Common myeloid progenitor, CD34-positive (primary cell): ENCODE data around the gene FOXO1.
A peak's percentile ranks its signal among the peaks of the same experiment; 100 is the strongest.

Experiments used
- CTCF ChIA-PET: fragments of 350-600 bp; sonication (Branson Sonifier 250); formaldehyde crosslinking; loops from one replicate; lab custom pipeline; 2021; ENCODE audit warnings: antibody characterized with exemption; lab: Charles Lee
- POLR2A ChIA-PET: fragments of 350-600 bp; sonication (Branson Sonifier 250); formaldehyde crosslinking; loops from one replicate; lab custom pipeline; 2021; ENCODE audit warnings: antibody characterized with exemption; lab: Charles Lee
- DNase-seq, 3 donors: peaks; one replicate each; pipeline versions ENCODE4 v3.0.0 to v3.0.0-alpha.2; 2013
- H3K27ac ChIP-seq, 2 experiments: 1 replicate in 1 of 2; 2 replicates in 1 of 2; pipeline ENCODE4 v1.7.0; 2013; ENCODE audit warnings: inconsistent platforms in 2 of 2, low read length in 2 of 2, mild to moderate bottlenecking in 2 of 2, low read depth in 1 of 2, moderate library complexity in 1 of 2; ENCODE audit not compliant: severe bottlenecking in 2 of 2, insufficient read depth in 1 of 2, poor library complexity in 1 of 2
- H3K27me3 ChIP-seq, 5 experiments: replicated peaks in 2 of 5; 1 replicate in 3 of 5; 2 replicates in 2 of 5; pipeline versions ENCODE4 v1.6.1 to v1.7.0; 2013; ENCODE audit warnings: low read length in 4 of 5, mild to moderate bottlenecking in 2 of 5, moderate library complexity in 2 of 5, inconsistent platforms in 1 of 5; ENCODE audit not compliant: insufficient read depth in 5 of 5, control insufficient read depth in 4 of 5
- H3K36me3 ChIP-seq, 4 experiments: 1 replicate in 2 of 4; 2 replicates in 2 of 4; pipeline versions ENCODE4 v1.6.1 to v1.7.0; 2013; ENCODE audit warnings: low read length in 3 of 4, control low read depth in 1 of 4, mild to moderate bottlenecking in 1 of 4; ENCODE audit not compliant: control insufficient read depth in 4 of 4, insufficient read depth in 4 of 4
- H3K4me1 ChIP-seq, 4 experiments: 1 replicate in 3 of 4; 2 replicates in 1 of 4; pipeline versions ENCODE4 v1.6.1 to v1.7.1; 2013; ENCODE audit warnings: low read length in 3 of 4, mild to moderate bottlenecking in 3 of 4, control low read depth in 1 of 4, inconsistent platforms in 1 of 4, moderate library complexity in 1 of 4; ENCODE audit not compliant: control insufficient read depth in 4 of 4, insufficient read depth in 4 of 4; ENCODE audit errors: control extremely low read depth in 1 of 4
- H3K4me3 ChIP-seq, 7 experiments: 1 replicate in 4 of 7; 2 replicates in 3 of 7; pipeline versions ENCODE4 v1.5.1 to v1.7.0; 2013; ENCODE audit warnings: mild to moderate bottlenecking in 7 of 7, low read length in 6 of 7, moderate library complexity in 6 of 7, inconsistent platforms in 2 of 7, low read depth in 2 of 7, control low read depth in 1 of 7; ENCODE audit not compliant: insufficient read depth in 4 of 7, control insufficient read depth in 1 of 7; ENCODE audit errors: extremely low read depth in 1 of 7
- H3K9me3 ChIP-seq, 5 experiments: 1 replicate in 4 of 5; 2 replicates in 1 of 5; pipeline versions ENCODE4 v1.6.1 to v1.7.1; 2013; ENCODE audit warnings: low read length in 4 of 5, mild to moderate bottlenecking in 2 of 5, inconsistent platforms in 1 of 5, low read depth in 1 of 5, moderate library complexity in 1 of 5; ENCODE audit not compliant: control insufficient read depth in 4 of 5, insufficient read depth in 2 of 5; ENCODE audit errors: control extremely low read depth in 1 of 5
- WGBS: methylation state at CpG from one replicate; pipeline ENCODE4 v1.1.5; 2013; ENCODE audit not compliant: insufficient coverage; 5-methylcytosine and 5-hydroxymethylcytosine counted together

The FOXO1 gene

GRCh38 chr13:40598569-40598968 is 67.9 kb downstream of the FOXO1 start:
- no CpG with 5 or more reads among the region's 1 CpG for WGBS
- ChIA-PET CTCF (no interaction called here), POLR2A (interaction anchor here (0.6 kb wide), 1 partner anchor 77 kb away, joined by 3 read pairs; no protein-coding TSS in a partner anchor)
- DNase-seq, result no peak
- Histone ChIP-seq H3K4me3 (no peak overlapping the region), H3K36me3 (no peaks in the 10 kb centered on the region), H3K27ac (no peak overlapping the region), H3K9me3 (no peaks in the 10 kb centered on the region), H3K4me1 (peaks cover 0 to 6% (median 2%) of the 10 kb centered on the region in 4 experiments), H3K27me3 (no peaks in the 10 kb centered on the region)

GRCh38 chr13:40597735-40598365 is 68.6 kb downstream of the FOXO1 start:
- Histone ChIP-seq H3K4me1 (peaks cover 0 to 6% (median 2%) of the 10 kb centered on the region in 4 experiments), H3K27ac (no peak overlapping the region), H3K9me3 (no peaks in the 10 kb centered on the region), H3K27me3 (no peaks in the 10 kb centered on the region), H3K36me3 (no peaks in the 10 kb centered on the region), H3K4me3 (no peak overlapping the region)
- no peak for DNase-seq
- ChIA-PET CTCF (no interaction called here), POLR2A (no interaction called here)
- WGBS, result 94% methylated on average over 8 of the region's 11 CpGs

- Histone ChIP-seq H3K4me1 (peaks cover 0 to 9% (median 2%) of the 10 kb centered on the region in 4 experiments), H3K27me3 (no peaks in the 10 kb centered on the region), H3K4me3 (no peak overlapping the region), H3K36me3 (no peaks in the 10 kb centered on the region), H3K9me3 (no peaks in the 10 kb centered on the region), H3K27ac (no peak overlapping the region)
- no peak for DNase-seq
- ChIA-PET CTCF (interaction anchor here (0.8 kb wide), 1 partner anchor 41 kb away, joined by 3 read pairs; no protein-coding TSS in a partner anchor), POLR2A (no interaction called here)
- WGBS, result 69% methylated on average over 4 of the region's 4 CpGs
These were observed 70.0 kb downstream of the FOXO1 start for GRCh38 chr13:40596484-40596883.

- Histone ChIP-seq H3K27me3 (no peaks in the 10 kb centered on the region), H3K27ac (no peak overlapping the region), H3K9me3 (no peaks in the 10 kb centered on the region), H3K4me1 (peaks cover 5 to 16% (median 9%) of the 10 kb centered on the region in 4 experiments), H3K36me3 (no peaks in the 10 kb centered on the region), H3K4me3 (no peak overlapping the region)
- WGBS, result no CpG with 5 or more reads among the region's 3 CpGs
- no peak for DNase-seq
- CTCF ChIA-PET, result interaction anchor here (0.8 kb wide), 1 partner anchor 42 kb away, joined by 3 read pairs; no protein-coding TSS in a partner anchor
- POLR2A ChIA-PET, result no interaction called here
These were observed 70.7 kb downstream of the FOXO1 start for GRCh38 chr13:40595693-40596092.

GRCh38 chr13:40592035-40592434 is 74.4 kb downstream of the FOXO1 start:
- Histone ChIP-seq H3K27me3 (no peaks in the 10 kb centered on the region), H3K9me3 (no peaks in the 10 kb centered on the region), H3K4me3 (no peak overlapping the region), H3K27ac (no peak overlapping the region), H3K36me3 (no peaks in the 10 kb centered on the region), H3K4me1 (peaks cover 29 to 49% (median 36%) of the 10 kb centered on the region in 4 experiments)
- DNase-seq, result no peak
- ChIA-PET CTCF (interaction anchor here (0.9 kb wide), 1 partner anchor 13 kb away, joined by 3 read pairs; no protein-coding TSS in a partner anchor), POLR2A (no interaction called here)
- WGBS, result 100% methylated on average over 1 of the region's 1 CpG

GRCh38 chr13:40591091-40591490 is 75.3 kb downstream of the FOXO1 start:
- no peak for DNase-seq
- peak overlapping the region in 1 of 2 experiments; percentile 55 for H3K27ac ChIP-seq
- WGBS, result 100% methylated on average over 3 of the region's 4 CpGs
- H3K4me3 ChIP-seq, result no peak overlapping the region
- no peaks in the 10 kb centered on the region for H3K27me3 ChIP-seq
- H3K9me3 ChIP-seq, result no peaks in the 10 kb centered on the region
- no peaks in the 10 kb centered on the region for H3K36me3 ChIP-seq
- POLR2A ChIA-PET, result no interaction called here
- CTCF ChIA-PET, result no interaction called here
- peaks cover 38 to 54% (median 44%) of the 10 kb centered on the region in 4 experiments for H3K4me1 ChIP-seq

- Histone ChIP-seq H3K36me3 (no peaks in the 10 kb centered on the region), H3K4me1 (peaks cover 44 to 62% (median 49%) of the 10 kb centered on the region in 4 experiments), H3K27me3 (no peaks in the 10 kb centered on the region), H3K4me3 (peak overlapping the region in 5 of 7 experiments; percentile 12 to 47 (median 30)), H3K27ac (peak overlapping the region; percentile 36 to 79), H3K9me3 (no peaks in the 10 kb centered on the region)
- DNase-seq, result no peak
- 95% methylated on average over 4 of the region's 8 CpGs for whole genome bisulfite sequencing
- ChIA-PET CTCF (no interaction called here), POLR2A (no interaction called here)
These were observed 76.2 kb downstream of the FOXO1 start for GRCh38 chr13:40590112-40590862.
